Fibroblast of villous mesenchyme (primary cell): ENCODE results near the gene PATZ1. TPM values are rescaled to one million over a fixed set of nuclear protein-coding genes. Genes with fewer than 3 reads are reported as not detected.
A peak's percentile ranks its signal among the peaks of the same experiment; 100 is the strongest.

Experiments
- DNase-seq: peaks from one replicate; pipeline ENCODE4 v3.0.0-alpha.2; 2010; ENCODE audit warnings: low read depth
- H3K4me3 ChIP-seq: 2 replicates; pipeline ENCODE4 v1.5.1; 2011; ENCODE audit warnings: low read depth, mild to moderate bottlenecking, low read length
- CTCF ChIP-seq: IDR thresholded peaks from 2 replicates; pipeline ENCODE4 v1.5.1; 2012; ENCODE audit warnings: low read depth, mild to moderate bottlenecking, low read length; ENCODE audit not compliant: insufficient read depth
- total RNA-seq: library from RNA; depleted of rRNA; stranded (reverse); fragments of >200 nt; gene quantifications from 2 replicates; pipeline ENCODE4 v1.2.3, GENCODE V29; 2012

Gene PATZ1
- total RNA-seq, 1 donor: 15.1 TPM

- H3K4me3 ChIP-seq: peak overlapping the region; percentile 70
- TF ChIP-seq CTCF: no peak
- peak; percentile 78 for DNase-seq
Observed at GRCh38 chr22:31347251-31348008, 1.3 kb upstream of the PATZ1 start.

GRCh38 chr22:31346733-31347250 is 646 bp upstream of the PATZ1 start:
- peak; percentile 63 for DNase-seq

GRCh38 chr22:31345331-31346254 is 553 bp downstream of the PATZ1 start:
- peak; percentile 85 for DNase-seq
- peak overlapping the region; percentile 72 for H3K4me3 ChIP-seq
- TF ChIP-seq CTCF: peak; percentile 77

More at GRCh38 chr22:31346733-31347250, 646 bp upstream of the PATZ1 start:
- H3K4me3 ChIP-seq: peak overlapping the region; percentile 70
- no peak for TF ChIP-seq CTCF

- DNase-seq: peak; percentile 72
- peak overlapping the region; percentile 72 for H3K4me3 ChIP-seq
- TF ChIP-seq CTCF: no peak
Observed at GRCh38 chr22:31344578-31345330, 1.4 kb downstream of the PATZ1 start.

- TF ChIP-seq CTCF: no peak
- peak overlapping the region; percentile 43 for H3K4me3 ChIP-seq
- DNase-seq: no peak
Observed at GRCh38 chr22:31344256-31344577, 1.9 kb downstream of the PATZ1 start.
